ENCODE measurements around the gene NAP1L4.

NAP1L4 gene

GRCh38 chr11:2998073-2998850 lies 6.1 kb upstream of the NAP1L4 start:
- H3K4me3 ChIP-seq (ENCODE audit: low read length): no peak overlapping the region
- H3K36me3 ChIP-seq (ENCODE audit: control insufficient read depth, insufficient read depth, low read length): peaks cover 15% of the 10 kb centered on the region
- no peak overlapping the region for H3K9ac ChIP-seq (ENCODE audit: low read length)
- peaks cover 62% of the 10 kb centered on the region for H3K4me1 ChIP-seq (ENCODE audit: control insufficient read depth, insufficient read depth, low read length)
- H3K27me3 ChIP-seq (ENCODE audit: control insufficient read depth, insufficient read depth, low read length): no peaks in the 10 kb centered on the region
- no peaks in the 10 kb centered on the region for H3K9me3 ChIP-seq (ENCODE audit: control insufficient read depth, low read length)

GRCh38 chr11:2997406-2997805 lies 5.3 kb upstream of the NAP1L4 start:
- peak overlapping the region; percentile 16 for H3K9ac ChIP-seq (ENCODE audit: low read length)
- H3K36me3 ChIP-seq (ENCODE audit: control insufficient read depth, insufficient read depth, low read length): peaks cover 12% of the 10 kb centered on the region
- H3K9me3 ChIP-seq (ENCODE audit: control insufficient read depth, low read length): no peaks in the 10 kb centered on the region
- peaks cover 59% of the 10 kb centered on the region for H3K4me1 ChIP-seq (ENCODE audit: control insufficient read depth, insufficient read depth, low read length)
- H3K27me3 ChIP-seq (ENCODE audit: control insufficient read depth, insufficient read depth, low read length): no peaks in the 10 kb centered on the region
- H3K4me3 ChIP-seq (ENCODE audit: low read length): no peak overlapping the region

- peak overlapping the region; percentile 16 for H3K9ac ChIP-seq (ENCODE audit: low read length)
- H3K4me3 ChIP-seq (ENCODE audit: low read length): no peak overlapping the region
- peaks cover 56% of the 10 kb centered on the region for H3K4me1 ChIP-seq (ENCODE audit: control insufficient read depth, insufficient read depth, low read length)
- H3K27me3 ChIP-seq (ENCODE audit: control insufficient read depth, insufficient read depth, low read length): no peaks in the 10 kb centered on the region
- no peaks in the 10 kb centered on the region for H3K9me3 ChIP-seq (ENCODE audit: control insufficient read depth, low read length)
- peaks cover 9% of the 10 kb centered on the region for H3K36me3 ChIP-seq (ENCODE audit: control insufficient read depth, insufficient read depth, low read length)
Measured at GRCh38 chr11:2996976-2997375, 4.8 kb upstream of the NAP1L4 start.

GRCh38 chr11:2995893-2996554 lies 3.9 kb upstream of the NAP1L4 start:
- peaks cover 47% of the 10 kb centered on the region for H3K4me1 ChIP-seq (ENCODE audit: control insufficient read depth, insufficient read depth, low read length)

GRCh38 chr11:2995031-2995561 lies 3.0 kb upstream of the NAP1L4 start:
- no peak overlapping the region for H3K4me3 ChIP-seq (ENCODE audit: low read length)
- H3K9me3 ChIP-seq (ENCODE audit: control insufficient read depth, low read length): no peaks in the 10 kb centered on the region
- H3K27me3 ChIP-seq (ENCODE audit: control insufficient read depth, insufficient read depth, low read length): no peaks in the 10 kb centered on the region
- H3K9ac ChIP-seq (ENCODE audit: low read length): no peak overlapping the region
- H3K4me1 ChIP-seq (ENCODE audit: control insufficient read depth, insufficient read depth, low read length): peaks cover 38% of the 10 kb centered on the region
- H3K36me3 ChIP-seq (ENCODE audit: control insufficient read depth, insufficient read depth, low read length): peaks cover 3% of the 10 kb centered on the region

More at GRCh38 chr11:2995893-2996554, 3.9 kb upstream of the NAP1L4 start:
- Histone ChIP-seq H3K9ac (ENCODE audit: low read length) (no peak overlapping the region), H3K4me3 (ENCODE audit: low read length) (no peak overlapping the region), H3K27me3 (ENCODE audit: control insufficient read depth, insufficient read depth, low read length) (no peaks in the 10 kb centered on the region), H3K36me3 (ENCODE audit: control insufficient read depth, insufficient read depth, low read length) (peaks cover 4% of the 10 kb centered on the region), H3K9me3 (ENCODE audit: control insufficient read depth, low read length) (no peaks in the 10 kb centered on the region)

GRCh38 chr11:2994336-2994730 lies 2.2 kb upstream of the NAP1L4 start:
- H3K9me3 ChIP-seq (ENCODE audit: control insufficient read depth, low read length): no peaks in the 10 kb centered on the region
- peaks cover 35% of the 10 kb centered on the region for H3K4me1 ChIP-seq (ENCODE audit: control insufficient read depth, insufficient read depth, low read length)
- no peaks in the 10 kb centered on the region for H3K36me3 ChIP-seq (ENCODE audit: control insufficient read depth, insufficient read depth, low read length)
- no peaks in the 10 kb centered on the region for H3K27me3 ChIP-seq (ENCODE audit: control insufficient read depth, insufficient read depth, low read length)
- no peak overlapping the region for H3K9ac ChIP-seq (ENCODE audit: low read length)
- H3K4me3 ChIP-seq (ENCODE audit: low read length): no peak overlapping the region

GRCh38 chr11:2992997-2993325 lies 832 bp upstream of the NAP1L4 start:
- H3K4me1 ChIP-seq (ENCODE audit: control insufficient read depth, insufficient read depth, low read length): peaks cover 33% of the 10 kb centered on the region

GRCh38 chr11:2991452-2992233 lies 486 bp downstream of the NAP1L4 start:
- peak overlapping the region; percentile 74 for H3K4me3 ChIP-seq (ENCODE audit: low read length)
- H3K4me1 ChIP-seq (ENCODE audit: control insufficient read depth, insufficient read depth, low read length): peaks cover 27% of the 10 kb centered on the region

More at GRCh38 chr11:2992997-2993325, 832 bp upstream of the NAP1L4 start:
- H3K36me3 ChIP-seq (ENCODE audit: control insufficient read depth, insufficient read depth, low read length): no peaks in the 10 kb centered on the region
- peak overlapping the region; percentile 47 for H3K4me3 ChIP-seq (ENCODE audit: low read length)
- no peak overlapping the region for H3K9ac ChIP-seq (ENCODE audit: low read length)
- no peaks in the 10 kb centered on the region for H3K9me3 ChIP-seq (ENCODE audit: control insufficient read depth, low read length)
- H3K27me3 ChIP-seq (ENCODE audit: control insufficient read depth, insufficient read depth, low read length): no peaks in the 10 kb centered on the region

GRCh38 chr11:2990617-2991451 lies 1.3 kb downstream of the NAP1L4 start:
- no peaks in the 10 kb centered on the region for H3K36me3 ChIP-seq (ENCODE audit: control insufficient read depth, insufficient read depth, low read length)
- peaks cover 27% of the 10 kb centered on the region for H3K4me1 ChIP-seq (ENCODE audit: control insufficient read depth, insufficient read depth, low read length)

More at GRCh38 chr11:2991452-2992233, 486 bp downstream of the NAP1L4 start:
- Histone ChIP-seq H3K36me3 (ENCODE audit: control insufficient read depth, insufficient read depth, low read length) (no peaks in the 10 kb centered on the region), H3K9ac (ENCODE audit: low read length) (peak overlapping the region; percentile 84), H3K27me3 (ENCODE audit: control insufficient read depth, insufficient read depth, low read length) (no peaks in the 10 kb centered on the region), H3K9me3 (ENCODE audit: control insufficient read depth, low read length) (no peaks in the 10 kb centered on the region)

GRCh38 chr11:2989551-2989950 lies 2.6 kb downstream of the NAP1L4 start:
- H3K4me3 ChIP-seq (ENCODE audit: low read length): no peak overlapping the region

More at GRCh38 chr11:2990617-2991451, 1.3 kb downstream of the NAP1L4 start:
- peak overlapping the region; percentile 74 for H3K4me3 ChIP-seq (ENCODE audit: low read length)
- no peaks in the 10 kb centered on the region for H3K27me3 ChIP-seq (ENCODE audit: control insufficient read depth, insufficient read depth, low read length)
- H3K9me3 ChIP-seq (ENCODE audit: control insufficient read depth, low read length): no peaks in the 10 kb centered on the region
- peak overlapping the region; percentile 84 for H3K9ac ChIP-seq (ENCODE audit: low read length)

GRCh38 chr11:2989006-2989405 lies 3.1 kb downstream of the NAP1L4 start:
- no peaks in the 10 kb centered on the region for H3K36me3 ChIP-seq (ENCODE audit: control insufficient read depth, insufficient read depth, low read length)
- no peaks in the 10 kb centered on the region for H3K27me3 ChIP-seq (ENCODE audit: control insufficient read depth, insufficient read depth, low read length)
- H3K4me3 ChIP-seq (ENCODE audit: low read length): no peak overlapping the region
- peak overlapping the region; percentile 84 for H3K9ac ChIP-seq (ENCODE audit: low read length)
- peaks cover 27% of the 10 kb centered on the region for H3K4me1 ChIP-seq (ENCODE audit: control insufficient read depth, insufficient read depth, low read length)
- no peaks in the 10 kb centered on the region for H3K9me3 ChIP-seq (ENCODE audit: control insufficient read depth, low read length)

More at GRCh38 chr11:2989551-2989950, 2.6 kb downstream of the NAP1L4 start:
- Histone ChIP-seq H3K4me1 (ENCODE audit: control insufficient read depth, insufficient read depth, low read length) (peaks cover 27% of the 10 kb centered on the region), H3K9me3 (ENCODE audit: control insufficient read depth, low read length) (no peaks in the 10 kb centered on the region), H3K9ac (ENCODE audit: low read length) (peak overlapping the region; percentile 84), H3K27me3 (ENCODE audit: control insufficient read depth, insufficient read depth, low read length) (no peaks in the 10 kb centered on the region), H3K36me3 (ENCODE audit: control insufficient read depth, insufficient read depth, low read length) (no peaks in the 10 kb centered on the region)
